ENCODE data around the gene MYOCOS. TPM values are rescaled to one million over a fixed set of nuclear protein-coding genes. Genes with fewer than 3 reads are reported as not detected.

The MYOCOS gene
- total RNA-seq: not detected in 2 replicates

GRCh38 chr1:171622152-171622462, at the start of gene MYOCOS:
Gene MYOCOS (plus strand): TSS chr1:171622243. CDS start chr1:171623884, 1,641 bp downstream.

GRCh38 chr1:171652234-171652822, 30.3 kb downstream of the MYOCOS start, which contains the start of gene MYOC:
Gene MYOC (minus strand): TSS chr1:171652688. CDS start chr1:171652611, 77 bp downstream.

Other genes with a start within 250 kb of the MYOCOS start
- gene PRRC2C, start 136.7 kb upstream of the MYOCOS start, total RNA-seq: 57.9 TPM in 2 replicates
- not detected in 2 replicates for gene MYOC, start 30.4 kb downstream of the MYOCOS start, total RNA-seq
- 7.8 and 10.1 TPM in 2 replicates for gene VAMP4, start 119.8 kb downstream of the MYOCOS start, total RNA-seq
- gene METTL13, start 159.4 kb downstream of the MYOCOS start, total RNA-seq: 16.4 and 18.0 TPM in 2 replicates
- gene DNM3, start 219.3 kb downstream of the MYOCOS start, total RNA-seq: 9.7 and 11.0 TPM in 2 replicates

Data from hair follicle dermal papilla cell (primary cell).